K562 (cell line): ENCODE measurements around the gene RRP7A.
"Not testable (repeated sequence)": the region's sequence is repeated elsewhere in the genome, so short reads cannot be mapped to it uniquely, and the experiment has no call there.

Experiments
- HDAC6 ChIP-seq: IDR thresholded peaks from 2 replicates; pipeline ENCODE4 v1.6.1; 2012; ENCODE audit warnings: low read depth, mild to moderate bottlenecking, control low read depth, inconsistent platforms, low read length, moderate library complexity
- MAFK ChIP-seq: IDR thresholded peaks from 2 replicates; pipeline ENCODE4 v1.6.1; 2011; ENCODE audit warnings: low read length, improper control_type of control experiment
- TF ChIP-seq, protein P1 (sequence below), 3 experiments: IDR thresholded peaks in 2 of 3; conservative IDR thresholded peaks in 1 of 3; 2 replicates each; pipeline ENCODE4 v1.5.1; 2011 to 2012; ENCODE audit warnings: low read length in 3 of 3, mild to moderate bottlenecking in 3 of 3, control low read depth in 2 of 3, improper control_type of control experiment in 1 of 3, inconsistent platforms in 1 of 3, low read depth in 1 of 3, mixed read lengths in 1 of 3, moderate library complexity in 1 of 3; ENCODE audit not compliant: insufficient read depth in 2 of 3
- TF ChIP-seq, protein P2 (sequence below): fragments of 250-450 bp; sonication (Bioruptor Pico); IDR thresholded peaks from 2 replicates; pipeline ENCODE4 v1.8.0; 2021; ENCODE audit warnings: borderline replicate concordance, mild to moderate bottlenecking, moderate library complexity; ENCODE audit not compliant: poor library complexity, severe bottlenecking

DNA sequence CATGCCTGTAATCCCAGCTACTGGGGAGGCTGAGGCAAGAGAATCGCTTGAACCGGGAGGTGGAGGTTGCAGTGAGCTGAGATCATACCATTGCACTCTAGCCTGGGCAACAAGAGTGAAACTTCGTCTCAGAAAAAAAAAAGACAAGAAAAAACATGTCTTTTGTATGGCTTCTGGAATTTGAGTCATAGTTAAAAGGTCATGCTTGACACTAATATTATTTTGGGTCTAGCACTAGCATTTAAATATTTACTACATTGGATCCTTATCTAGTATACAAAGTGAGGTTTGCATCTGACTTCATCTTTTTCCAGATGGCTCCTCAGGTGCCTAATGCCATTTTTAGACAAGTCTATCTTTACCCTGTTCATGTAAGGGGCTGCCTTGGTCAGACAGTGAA lies 44.3 kb upstream of the RRP7A start:
- not testable (repeated sequence) for TF ChIP-seq HDAC6, MAFK
- TF ChIP-seq, protein P1, sequence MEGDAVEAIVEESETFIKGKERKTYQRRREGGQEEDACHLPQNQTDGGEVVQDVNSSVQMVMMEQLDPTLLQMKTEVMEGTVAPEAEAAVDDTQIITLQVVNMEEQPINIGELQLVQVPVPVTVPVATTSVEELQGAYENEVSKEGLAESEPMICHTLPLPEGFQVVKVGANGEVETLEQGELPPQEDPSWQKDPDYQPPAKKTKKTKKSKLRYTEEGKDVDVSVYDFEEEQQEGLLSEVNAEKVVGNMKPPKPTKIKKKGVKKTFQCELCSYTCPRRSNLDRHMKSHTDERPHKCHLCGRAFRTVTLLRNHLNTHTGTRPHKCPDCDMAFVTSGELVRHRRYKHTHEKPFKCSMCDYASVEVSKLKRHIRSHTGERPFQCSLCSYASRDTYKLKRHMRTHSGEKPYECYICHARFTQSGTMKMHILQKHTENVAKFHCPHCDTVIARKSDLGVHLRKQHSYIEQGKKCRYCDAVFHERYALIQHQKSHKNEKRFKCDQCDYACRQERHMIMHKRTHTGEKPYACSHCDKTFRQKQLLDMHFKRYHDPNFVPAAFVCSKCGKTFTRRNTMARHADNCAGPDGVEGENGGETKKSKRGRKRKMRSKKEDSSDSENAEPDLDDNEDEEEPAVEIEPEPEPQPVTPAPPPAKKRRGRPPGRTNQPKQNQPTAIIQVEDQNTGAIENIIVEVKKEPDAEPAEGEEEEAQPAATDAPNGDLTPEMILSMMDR (IDR thresholded peaks at IDR 0.05 in 2 of 3, conservative IDR thresholded peaks at IDR 0.05 in 1 of 3; ENCODE audit: insufficient read depth in 2 of 3, low read depth in 1 of 3, low read length in 3 of 3), result not testable (repeated sequence)
- TF ChIP-seq, protein P2, sequence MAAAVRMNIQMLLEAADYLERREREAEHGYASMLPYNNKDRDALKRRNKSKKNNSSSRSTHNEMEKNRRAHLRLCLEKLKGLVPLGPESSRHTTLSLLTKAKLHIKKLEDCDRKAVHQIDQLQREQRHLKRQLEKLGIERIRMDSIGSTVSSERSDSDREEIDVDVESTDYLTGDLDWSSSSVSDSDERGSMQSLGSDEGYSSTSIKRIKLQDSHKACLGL, result not testable (repeated sequence)
